ENCODE measurements around the gene SLC50A1. TPM values are rescaled to one million over a fixed set of nuclear protein-coding genes. Genes with fewer than 3 reads are reported as not detected.
A peak's percentile ranks its signal among the peaks of the same experiment; 100 is the strongest.

Gene SLC50A1
- total and polyA plus RNA-seq, 9 of the 15 experiments (the other 6 are each of a cell fraction or from before 2014, with no cell fraction given) = 46.5 to 132 (median 91.9) TPM

- TF ChIP-seq CUX1 (CRISPR knock-in tag; IDR thresholded peaks at IDR 0.05) (no peak), TSHZ1 (CRISPR knock-in tag; IDR thresholded peaks at IDR 0.05) (no peak), ZC3H8 (IDR thresholded peaks at IDR 0.05) (no peak), ZNF282 (CRISPR knock-in tag; IDR thresholded peaks at IDR 0.05) (0 out of 2 replicates have a peak, but pooled peaks have one; percentile 15), MAFF (IDR thresholded peaks at IDR 0.05; ENCODE audit: low read length) (no peak), NFIC (IDR thresholded peaks at IDR 0.05) (peak; percentile 62), FOXM1 (IDR thresholded peaks at IDR 0.05; ENCODE audit: low read depth) (no peak), FOXM1 (CRISPR knock-in tag; IDR thresholded peaks at IDR 0.05; ENCODE audit: low read depth) (no peak), SNIP1 (IDR thresholded peaks at IDR 0.05; ENCODE audit: low read depth) (no peak), ZNF277 (CRISPR knock-in tag; IDR thresholded peaks at IDR 0.05; ENCODE audit: borderline replicate concordance) (no peak), SIRT6 (IDR thresholded peaks at IDR 0.05; ENCODE audit: low read depth, low read length) (no peak), ZBTB12 (CRISPR knock-in tag; IDR thresholded peaks at IDR 0.05) (peak; percentile 46; the same call in 1 of the 2 replicates), ZNF778 (CRISPR knock-in tag; IDR thresholded peaks at IDR 0.05) (no peak), ATF4 (CRISPR knock-in tag; IDR thresholded peaks at IDR 0.05) (no peak), NCOA4 (IDR thresholded peaks at IDR 0.05; ENCODE audit: partially characterized antibody) (no peak), ASH1L (IDR thresholded peaks at IDR 0.05; ENCODE audit: borderline replicate concordance, low read depth, partially characterized antibody) (no peak)
Measured at GRCh38 chr1:155139895-155140629, 4.4 kb downstream of the SLC50A1 start, which contains the start of gene DPM3 (continued).

Measured in K562 (cell line).